ENCODE results near the gene RPTOR. TPM values are rescaled to one million over a fixed set of nuclear protein-coding genes. Genes with fewer than 3 reads are reported as not detected.
"Not testable (repeated sequence)": the region's sequence is repeated elsewhere in the genome, so short reads cannot be mapped to it uniquely, and the experiment has no call there.

Gene RPTOR
- total RNA-seq, 1 donor from 2014 or later: 35.7 TPM

- intact Hi-C loops (cut with DNase I): loop anchor here (10.0 kb wide), 1 partner anchor 154 kb away; no protein-coding TSS in a partner anchor
- not testable (repeated sequence) for DNase-seq (ENCODE audit: low spot score); ATAC-seq
Observed at GRCh38 chr17:80578668-80579388, 34.2 kb downstream of the RPTOR start.

GRCh38 chr17:80582165-80582564, 37.5 kb downstream of the RPTOR start:
- intact Hi-C loops (cut with DNase I): no loop called here
- ATAC-seq (no peak), DNase-seq (ENCODE audit: low spot score) (no peak)

- intact Hi-C loops (cut with DNase I): no loop called here
- ATAC-seq: no peak
- no peak for DNase-seq (ENCODE audit: low spot score)
Observed at GRCh38 chr17:80584176-80584905, 39.7 kb downstream of the RPTOR start.

GRCh38 chr17:80585890-80586845, 41.5 kb downstream of the RPTOR start:
- DNase-seq (ENCODE audit: low spot score) (no peak), ATAC-seq (no peak)
- intact Hi-C loops (cut with DNase I): no loop called here

- ATAC-seq: peak; percentile 76
- intact Hi-C loops (cut with DNase I): no loop called here
- no peak for DNase-seq (ENCODE audit: low spot score)
Observed at GRCh38 chr17:80586846-80587228, 42.2 kb downstream of the RPTOR start.

GRCh38 chr17:80588702-80589383, 44.2 kb downstream of the RPTOR start:
- DNase-seq (ENCODE audit: low spot score): no peak
- intact Hi-C loops (cut with DNase I): no loop called here
- no peak for ATAC-seq

- ATAC-seq (no peak), DNase-seq (ENCODE audit: low spot score) (no peak)
- intact Hi-C loops (cut with DNase I): no loop called here
Observed at GRCh38 chr17:80591788-80592187, 47.1 kb downstream of the RPTOR start.

GRCh38 chr17:80592243-80592642, 47.6 kb downstream of the RPTOR start:
- no peak for DNase-seq (ENCODE audit: low spot score)
- intact Hi-C loops (cut with DNase I): no loop called here
- no peak for ATAC-seq

GRCh38 chr17:80593181-80593580, 48.5 kb downstream of the RPTOR start:
- intact Hi-C loops (cut with DNase I): no loop called here
- ATAC-seq (no peak), DNase-seq (ENCODE audit: low spot score) (no peak)

GRCh38 chr17:80594431-80595269, 50.0 kb downstream of the RPTOR start:
- intact Hi-C loops (cut with DNase I): no loop called here
- DNase-seq (ENCODE audit: low spot score): no peak
- no peak for ATAC-seq

GRCh38 chr17:80596760-80597608, 52.3 kb downstream of the RPTOR start:
- intact Hi-C loops (cut with DNase I): no loop called here

GRCh38 chr17:80598813-80599545, 54.3 kb downstream of the RPTOR start:
- no peak for ATAC-seq
- no peak for DNase-seq (ENCODE audit: low spot score)
- intact Hi-C loops (cut with DNase I): no loop called here

More at GRCh38 chr17:80596760-80597608, 52.3 kb downstream of the RPTOR start:
- ATAC-seq: no peak
- no peak for DNase-seq (ENCODE audit: low spot score)

GRCh38 chr17:80599546-80600305, 55.1 kb downstream of the RPTOR start:
- ATAC-seq (no peak), DNase-seq (ENCODE audit: low spot score) (no peak)
- intact Hi-C loops (cut with DNase I): no loop called here

- intact Hi-C loops (cut with DNase I): no loop called here
- DNase-seq (ENCODE audit: low spot score): no peak
- no peak for ATAC-seq
Observed at GRCh38 chr17:80601146-80601545, 56.5 kb downstream of the RPTOR start.

GRCh38 chr17:80603396-80603795, 58.8 kb downstream of the RPTOR start:
- ATAC-seq (no peak), DNase-seq (ENCODE audit: low spot score) (no peak)
- intact Hi-C loops (cut with DNase I): no loop called here

Measured in sciatic nerve (tissue), 2 donors.